Measurements from ENCODE around the gene KCNQ1.

DNA sequence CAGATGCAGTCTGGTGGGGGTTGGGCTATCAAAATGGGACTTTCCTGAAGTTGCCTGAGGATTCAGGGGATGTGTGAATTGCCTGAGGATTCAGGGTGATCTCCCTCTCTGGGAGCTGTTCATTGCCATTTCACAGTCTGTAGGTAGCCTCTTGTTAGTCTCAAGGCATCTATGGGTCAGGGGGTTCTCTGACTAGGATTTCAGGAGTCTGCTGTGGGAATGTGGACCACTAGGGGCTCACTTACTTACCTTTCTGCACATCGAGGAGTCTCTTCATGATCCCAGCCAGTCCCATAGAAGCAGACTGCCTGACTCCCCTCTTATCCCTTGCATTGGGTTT lies 200.9 kb downstream of the KCNQ1 start:
- TF ChIP-seq, protein P1, sequence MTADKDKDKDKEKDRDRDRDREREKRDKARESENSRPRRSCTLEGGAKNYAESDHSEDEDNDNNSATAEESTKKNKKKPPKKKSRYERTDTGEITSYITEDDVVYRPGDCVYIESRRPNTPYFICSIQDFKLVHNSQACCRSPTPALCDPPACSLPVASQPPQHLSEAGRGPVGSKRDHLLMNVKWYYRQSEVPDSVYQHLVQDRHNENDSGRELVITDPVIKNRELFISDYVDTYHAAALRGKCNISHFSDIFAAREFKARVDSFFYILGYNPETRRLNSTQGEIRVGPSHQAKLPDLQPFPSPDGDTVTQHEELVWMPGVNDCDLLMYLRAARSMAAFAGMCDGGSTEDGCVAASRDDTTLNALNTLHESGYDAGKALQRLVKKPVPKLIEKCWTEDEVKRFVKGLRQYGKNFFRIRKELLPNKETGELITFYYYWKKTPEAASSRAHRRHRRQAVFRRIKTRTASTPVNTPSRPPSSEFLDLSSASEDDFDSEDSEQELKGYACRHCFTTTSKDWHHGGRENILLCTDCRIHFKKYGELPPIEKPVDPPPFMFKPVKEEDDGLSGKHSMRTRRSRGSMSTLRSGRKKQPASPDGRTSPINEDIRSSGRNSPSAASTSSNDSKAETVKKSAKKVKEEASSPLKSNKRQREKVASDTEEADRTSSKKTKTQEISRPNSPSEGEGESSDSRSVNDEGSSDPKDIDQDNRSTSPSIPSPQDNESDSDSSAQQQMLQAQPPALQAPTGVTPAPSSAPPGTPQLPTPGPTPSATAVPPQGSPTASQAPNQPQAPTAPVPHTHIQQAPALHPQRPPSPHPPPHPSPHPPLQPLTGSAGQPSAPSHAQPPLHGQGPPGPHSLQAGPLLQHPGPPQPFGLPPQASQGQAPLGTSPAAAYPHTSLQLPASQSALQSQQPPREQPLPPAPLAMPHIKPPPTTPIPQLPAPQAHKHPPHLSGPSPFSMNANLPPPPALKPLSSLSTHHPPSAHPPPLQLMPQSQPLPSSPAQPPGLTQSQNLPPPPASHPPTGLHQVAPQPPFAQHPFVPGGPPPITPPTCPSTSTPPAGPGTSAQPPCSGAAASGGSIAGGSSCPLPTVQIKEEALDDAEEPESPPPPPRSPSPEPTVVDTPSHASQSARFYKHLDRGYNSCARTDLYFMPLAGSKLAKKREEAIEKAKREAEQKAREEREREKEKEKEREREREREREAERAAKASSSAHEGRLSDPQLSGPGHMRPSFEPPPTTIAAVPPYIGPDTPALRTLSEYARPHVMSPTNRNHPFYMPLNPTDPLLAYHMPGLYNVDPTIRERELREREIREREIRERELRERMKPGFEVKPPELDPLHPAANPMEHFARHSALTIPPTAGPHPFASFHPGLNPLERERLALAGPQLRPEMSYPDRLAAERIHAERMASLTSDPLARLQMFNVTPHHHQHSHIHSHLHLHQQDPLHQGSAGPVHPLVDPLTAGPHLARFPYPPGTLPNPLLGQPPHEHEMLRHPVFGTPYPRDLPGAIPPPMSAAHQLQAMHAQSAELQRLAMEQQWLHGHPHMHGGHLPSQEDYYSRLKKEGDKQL (CRISPR knock-in tag; IDR thresholded peaks at IDR 0.05; ENCODE audit: low read depth), result no peak
- TF ChIP-seq SNAPC5 (CRISPR knock-in tag; IDR thresholded peaks at IDR 0.05; ENCODE audit: borderline replicate concordance), result no peak
- TF ChIP-seq ZKSCAN5 (CRISPR knock-in tag; IDR thresholded peaks at IDR 0.05), result no peak
- TF ChIP-seq, protein P2, sequence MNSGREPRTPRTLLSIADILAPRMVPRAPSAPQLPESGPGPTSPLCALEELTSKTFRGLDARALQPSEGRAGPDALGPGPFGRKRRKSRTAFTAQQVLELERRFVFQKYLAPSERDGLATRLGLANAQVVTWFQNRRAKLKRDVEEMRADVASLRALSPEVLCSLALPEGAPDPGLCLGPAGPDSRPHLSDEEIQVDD (CRISPR knock-in tag; IDR thresholded peaks at IDR 0.05; ENCODE audit: borderline replicate concordance), result no peak
- TF ChIP-seq, protein P3, sequence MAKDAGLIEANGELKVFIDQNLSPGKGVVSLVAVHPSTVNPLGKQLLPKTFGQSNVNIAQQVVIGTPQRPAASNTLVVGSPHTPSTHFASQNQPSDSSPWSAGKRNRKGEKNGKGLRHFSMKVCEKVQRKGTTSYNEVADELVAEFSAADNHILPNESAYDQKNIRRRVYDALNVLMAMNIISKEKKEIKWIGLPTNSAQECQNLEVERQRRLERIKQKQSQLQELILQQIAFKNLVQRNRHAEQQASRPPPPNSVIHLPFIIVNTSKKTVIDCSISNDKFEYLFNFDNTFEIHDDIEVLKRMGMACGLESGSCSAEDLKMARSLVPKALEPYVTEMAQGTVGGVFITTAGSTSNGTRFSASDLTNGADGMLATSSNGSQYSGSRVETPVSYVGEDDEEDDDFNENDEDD (CRISPR knock-in tag; IDR thresholded peaks at IDR 0.05; ENCODE audit: borderline replicate concordance), result no peak

Measured in HepG2 (cell line).